DMS53 treated with DMSO at 0.1 percent for 48 hours (cell line): ENCODE results near the gene EMX2.

Experiments used
- DNase-seq: peaks from one replicate; lab custom pipeline; 2025; ENCODE audit not compliant: unreplicated experiment; lab: John Stamatoyannopoulos, UW

EMX2 gene

GRCh38 chr10:117543225-117544003 is 868 bp downstream of the EMX2 start:
- DNase-seq: no peak

- no peak for DNase-seq
Measured at GRCh38 chr10:117544004-117544701, 1.6 kb downstream of the EMX2 start.

- DNase-seq: no peak
Measured at GRCh38 chr10:117544711-117545140, 2.2 kb downstream of the EMX2 start.

GRCh38 chr10:117545141-117546019 is 2.8 kb downstream of the EMX2 start:
- no peak for DNase-seq

DNA sequence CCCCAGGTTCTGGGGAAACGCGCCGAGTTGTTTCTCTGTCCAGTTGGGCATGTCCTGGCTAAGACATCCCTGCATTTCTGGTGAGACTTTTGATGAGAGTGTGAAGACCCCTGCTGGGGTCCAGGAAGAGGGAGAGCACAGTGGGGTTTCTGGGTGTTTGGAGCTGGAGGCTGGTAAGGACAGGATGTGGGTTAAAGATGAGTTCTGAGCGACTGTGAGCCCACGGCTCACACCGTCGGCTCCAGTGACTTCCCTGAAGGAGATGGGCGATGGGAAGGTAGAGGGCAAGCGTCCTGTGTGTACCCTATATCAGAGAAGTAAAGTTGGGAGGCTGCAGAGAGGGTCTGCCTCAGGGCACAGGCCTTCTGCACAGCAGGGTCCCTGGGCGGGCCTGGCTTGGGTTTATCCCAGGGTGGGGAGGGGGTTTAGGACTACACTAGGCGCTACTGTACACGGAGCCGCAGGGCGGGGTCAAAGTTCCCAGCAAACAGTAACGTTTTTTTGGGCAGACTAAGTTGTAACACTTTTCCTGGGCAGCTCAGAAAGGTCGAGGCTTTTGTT is 3.6 kb downstream of the EMX2 start:
- no peak for DNase-seq

- DNase-seq: no peak
Measured at GRCh38 chr10:117546581-117547015, 4.1 kb downstream of the EMX2 start.

GRCh38 chr10:117547016-117547715 is 4.6 kb downstream of the EMX2 start:
- DNase-seq: no peak

- DNase-seq: no peak
Measured at GRCh38 chr10:117547716-117548668, 5.4 kb downstream of the EMX2 start.

GRCh38 chr10:117549100-117549585 is 6.6 kb downstream of the EMX2 start:
- DNase-seq: no peak

GRCh38 chr10:117550076-117550475 is 7.5 kb downstream of the EMX2 start:
- DNase-seq: no peak

DNA sequence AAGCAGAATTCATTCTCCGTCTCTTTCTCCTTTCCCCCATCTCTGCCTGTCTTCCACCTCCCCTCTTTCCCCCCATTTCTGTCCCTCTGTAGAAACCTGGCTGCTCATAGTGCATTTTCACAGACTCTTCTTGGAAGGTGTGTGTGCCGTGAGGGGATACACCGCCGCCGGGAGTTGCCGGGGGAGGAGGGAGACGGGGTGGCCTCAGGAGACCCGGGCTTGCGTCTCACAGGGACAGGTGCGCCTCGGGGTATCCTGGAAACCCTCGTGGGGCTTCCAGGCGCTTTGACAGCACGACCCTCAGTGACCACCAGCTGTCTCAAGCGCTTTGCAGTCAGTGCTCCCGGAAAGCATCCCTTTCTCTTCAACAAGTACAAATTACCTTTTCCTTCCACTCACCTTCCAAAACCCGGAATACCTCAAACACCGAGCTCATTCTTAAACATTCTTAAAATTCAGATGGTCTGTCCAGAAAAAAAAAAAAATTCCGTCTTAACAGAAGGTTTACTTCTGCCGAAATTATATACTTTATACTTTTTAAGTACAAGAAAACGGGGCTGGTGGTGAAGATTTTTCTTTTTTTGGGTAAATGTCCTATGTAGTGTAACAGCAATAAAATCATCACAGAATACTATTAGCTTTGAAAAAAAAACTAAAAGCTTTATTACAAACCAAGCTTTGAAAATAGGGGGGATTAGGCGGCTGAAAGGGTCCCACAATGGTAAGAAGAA is 8.2 kb downstream of the EMX2 start:
- no peak for DNase-seq

- DNase-seq: no peak
Measured at GRCh38 chr10:117551330-117552155, 9.0 kb downstream of the EMX2 start.

DNA sequence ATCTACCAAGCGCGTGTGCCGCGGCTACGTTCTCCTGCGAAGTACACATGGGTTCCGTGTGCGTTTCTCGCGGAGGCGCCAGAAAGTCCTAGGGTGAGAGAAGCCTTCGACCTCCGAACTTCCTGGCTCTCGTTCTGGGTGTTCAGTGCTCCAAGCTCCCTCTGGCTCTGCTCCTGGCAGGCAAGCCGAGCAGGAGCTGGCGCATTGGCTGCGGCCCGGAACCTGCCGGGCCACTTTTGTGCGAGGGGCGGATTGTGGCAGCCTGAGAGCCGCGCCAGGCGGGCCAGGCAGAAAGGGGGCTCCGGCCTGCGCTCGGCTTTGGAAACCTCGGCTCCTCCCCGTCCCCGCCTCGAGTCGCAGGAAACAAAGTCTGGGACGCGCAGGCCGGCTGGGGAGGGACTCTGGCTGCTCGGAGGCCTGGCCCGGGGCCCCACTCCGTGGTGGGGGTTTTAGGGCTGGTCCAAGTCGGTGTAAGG is 9.6 kb downstream of the EMX2 start:
- no peak for DNase-seq

- DNase-seq: no peak
Measured at GRCh38 chr10:117552701-117553141, 10.2 kb downstream of the EMX2 start.

DNA sequence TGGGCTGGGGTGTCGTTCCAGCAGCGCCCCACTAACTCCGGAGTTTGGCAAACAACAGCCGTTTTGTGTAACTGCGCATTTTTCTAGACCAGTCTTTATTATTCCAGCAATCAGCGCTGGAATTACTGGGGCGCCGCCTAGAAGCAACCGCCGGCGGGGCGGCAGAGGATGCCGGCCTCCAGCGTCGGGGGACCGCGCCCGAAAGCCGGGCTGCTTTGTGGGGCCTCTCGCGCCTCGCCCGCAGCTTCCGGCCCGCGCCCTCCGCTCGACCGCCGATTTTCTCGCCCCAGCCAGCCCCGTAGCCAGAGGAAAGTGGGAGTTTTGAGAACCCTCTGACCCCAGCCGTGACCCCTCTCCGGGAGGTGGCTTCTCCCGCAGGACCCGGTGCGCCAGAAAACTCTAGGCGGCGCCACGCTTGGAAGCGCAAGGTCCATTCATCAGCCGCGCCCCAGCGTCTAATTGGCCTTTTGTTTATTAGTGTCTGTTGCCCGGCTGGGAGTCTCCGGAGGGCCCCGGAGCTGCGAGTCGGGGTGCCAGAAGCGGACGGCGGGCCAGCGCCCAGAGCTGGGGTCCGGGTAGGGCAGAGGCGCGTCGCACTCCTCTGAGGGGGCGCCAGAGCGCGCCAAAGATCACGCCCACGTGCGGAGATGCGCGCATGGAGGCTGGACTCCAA is 10.7 kb downstream of the EMX2 start:
- DNase-seq: no peak

DNA sequence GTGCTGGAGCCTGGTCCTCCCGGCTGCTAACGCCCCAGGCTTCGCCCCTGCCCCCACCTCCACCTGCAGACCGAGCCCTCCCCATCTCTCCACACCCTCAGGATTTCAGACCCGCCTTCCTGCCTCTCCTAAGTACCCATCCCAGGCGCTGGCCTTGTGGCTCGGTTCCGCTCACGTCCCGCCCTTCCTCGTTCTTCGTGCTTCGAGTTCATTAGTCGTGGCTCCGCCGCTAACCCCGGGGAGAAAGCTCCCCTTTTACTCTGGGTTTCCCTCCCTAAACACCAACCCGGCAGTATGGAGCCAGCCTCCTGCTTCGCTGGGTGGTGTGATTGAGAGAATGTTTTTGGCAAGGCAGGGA is 11.2 kb downstream of the EMX2 start:
- DNase-seq: no peak

- no peak for DNase-seq
Measured at GRCh38 chr10:117554241-117554814, 11.8 kb downstream of the EMX2 start.
